Measurements from ENCODE around the gene NXPH4.
A peak's percentile ranks its signal among the peaks of the same experiment; 100 is the strongest.

The NXPH4 gene

GRCh38 chr12:57216014-57216911 lies at the start of gene NXPH4:
TSS of gene NXPH4 (plus strand) at chr12:57216794. CDS start at chr12:57216970, 176 bp downstream.
- DNase-seq = peak in 1 of 14 donors; percentile 20

- peak in 1 of 14 donors; percentile 9 for DNase-seq
Observed at GRCh38 chr12:57166971-57167371, 49.6 kb upstream of the NXPH4 start.

- DNase-seq = no peak
Observed at GRCh38 chr12:57168058-57168457, 48.5 kb upstream of the NXPH4 start.

- DNase-seq = no peak
Observed at GRCh38 chr12:57169046-57169795, 47.4 kb upstream of the NXPH4 start.

- no peak for DNase-seq
Observed at GRCh38 chr12:57169969-57170368, 46.6 kb upstream of the NXPH4 start.

GRCh38 chr12:57170408-57170807 lies 46.2 kb upstream of the NXPH4 start:
- DNase-seq = no peak

- no peak for DNase-seq
Observed at GRCh38 chr12:57170927-57171326, 45.7 kb upstream of the NXPH4 start.

GRCh38 chr12:57171668-57172067 lies 44.9 kb upstream of the NXPH4 start:
- no peak for DNase-seq

GRCh38 chr12:57173089-57173488 lies 43.5 kb upstream of the NXPH4 start:
- peak in 1 of 14 donors; percentile 13 for DNase-seq

- no peak for DNase-seq
Observed at GRCh38 chr12:57173683-57174082, 42.9 kb upstream of the NXPH4 start.

- DNase-seq = peak in 13 of 14 donors; percentile 7 to 75 (median 46)
Observed at GRCh38 chr12:57175428-57176138, 41.0 kb upstream of the NXPH4 start.

GRCh38 chr12:57176139-57176477 lies 40.5 kb upstream of the NXPH4 start:
- DNase-seq = no peak

GRCh38 chr12:57176846-57177245 lies 39.7 kb upstream of the NXPH4 start:
- no peak for DNase-seq

- no peak for DNase-seq
Observed at GRCh38 chr12:57177354-57177753, 39.2 kb upstream of the NXPH4 start.

GRCh38 chr12:57178213-57178612 lies 38.4 kb upstream of the NXPH4 start:
- no peak for DNase-seq

- no peak for DNase-seq
Observed at GRCh38 chr12:57179331-57180086, 37.1 kb upstream of the NXPH4 start.

- no peak for DNase-seq
Observed at GRCh38 chr12:57180321-57180989, 36.1 kb upstream of the NXPH4 start.

- no peak for DNase-seq
Observed at GRCh38 chr12:57181072-57181471, 35.5 kb upstream of the NXPH4 start.

GRCh38 chr12:57181561-57182155 lies 34.9 kb upstream of the NXPH4 start:
- DNase-seq = no peak

- DNase-seq = peak in 10 of 14 donors; percentile 4 to 65 (median 29)
Observed at GRCh38 chr12:57182918-57183575, 33.5 kb upstream of the NXPH4 start.

Measured in C1 segment of cervical spinal cord (tissue), 14 donors.